Measurements from ENCODE around the gene APOBEC3B.
A peak's percentile ranks its signal among the peaks of the same experiment; 100 is the strongest.
"Not testable (repeated sequence)": the region's sequence is repeated elsewhere in the genome, so short reads cannot be mapped to it uniquely, and the experiment has no call there.

APOBEC3B gene

GRCh38 chr22:38967451-38968450 is 14.4 kb upstream of the APOBEC3B start:
- DNase-seq (ENCODE audit: low spot score), result no peak

GRCh38 chr22:38968801-38969200 is 13.3 kb upstream of the APOBEC3B start:
- no peak for DNase-seq (ENCODE audit: low spot score)

- DNase-seq (ENCODE audit: low spot score), result no peak
Measured at GRCh38 chr22:38970551-38970950, 11.6 kb upstream of the APOBEC3B start.

GRCh38 chr22:38971202-38971601 is 10.9 kb upstream of the APOBEC3B start:
- DNase-seq (ENCODE audit: low spot score), result no peak

- no peak for DNase-seq (ENCODE audit: low spot score)
Measured at GRCh38 chr22:38971791-38972190, 10.4 kb upstream of the APOBEC3B start.

GRCh38 chr22:38972558-38972957 is 9.6 kb upstream of the APOBEC3B start:
- DNase-seq (ENCODE audit: low spot score), result no peak

GRCh38 chr22:38973289-38974169 is 8.6 kb upstream of the APOBEC3B start:
- peak; percentile 65 for DNase-seq (ENCODE audit: low spot score)

DNA sequence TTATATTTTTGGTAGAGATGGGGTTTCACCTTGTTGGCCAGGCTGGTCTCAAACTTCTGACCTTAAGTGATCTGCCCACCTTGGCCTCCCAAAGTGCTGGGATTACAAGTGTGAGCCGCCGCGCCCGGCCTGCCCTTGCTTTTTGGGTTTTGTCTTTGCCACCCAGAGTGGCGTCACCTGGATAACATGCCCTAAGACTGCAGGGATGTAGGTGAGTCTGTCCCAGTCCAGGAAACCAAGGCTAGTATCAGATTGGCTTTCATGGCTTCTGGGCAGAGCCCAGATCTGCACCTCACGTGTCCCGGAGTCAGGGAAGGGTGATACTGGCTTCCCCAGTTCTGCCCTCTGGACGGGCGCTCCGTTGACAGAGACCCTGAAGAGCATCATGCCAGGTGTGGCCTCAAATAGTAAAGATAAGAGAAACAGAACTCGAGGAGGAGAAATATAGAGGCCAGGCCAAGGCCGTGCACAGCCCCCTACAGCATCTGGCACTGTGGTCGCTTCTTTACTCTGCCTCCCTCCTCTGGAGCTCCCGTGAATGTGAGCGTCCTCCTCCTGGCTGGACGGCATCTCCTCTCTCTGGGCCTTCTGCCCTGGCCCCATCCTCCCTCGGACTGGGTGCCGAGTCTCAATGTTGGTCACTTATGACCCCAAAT is 7.8 kb upstream of the APOBEC3B start:
- no peak for DNase-seq (ENCODE audit: low spot score)

GRCh38 chr22:38974826-38975175 is 7.3 kb upstream of the APOBEC3B start:
- DNase-seq (ENCODE audit: low spot score), result no peak

GRCh38 chr22:38977289-38977688 is 4.9 kb upstream of the APOBEC3B start:
- not testable (repeated sequence) for DNase-seq (ENCODE audit: low spot score)

DNA sequence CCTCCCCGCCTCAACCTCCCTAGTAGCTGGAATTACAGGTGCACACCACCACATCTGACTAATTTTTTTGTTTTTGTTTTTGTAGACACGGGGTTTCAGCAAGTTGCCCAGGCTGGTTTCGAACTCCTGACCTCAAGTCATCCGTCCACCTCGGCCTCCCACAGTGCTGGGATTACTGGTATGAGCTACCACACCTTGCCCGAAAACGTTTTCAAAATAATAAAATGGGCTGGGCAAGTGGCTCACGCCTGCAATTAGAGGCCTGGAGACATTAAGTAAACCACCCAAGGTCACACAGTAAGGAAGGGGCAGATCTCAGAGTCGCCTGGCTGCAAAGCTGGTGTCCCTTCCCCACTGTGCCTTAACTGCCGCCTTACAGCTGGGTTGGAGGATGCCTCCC is 1.6 kb upstream of the APOBEC3B start:
- not testable (repeated sequence) for DNase-seq (ENCODE audit: low spot score)

GRCh38 chr22:38981005-38981991 is 849 bp upstream of the APOBEC3B start:
- no peak for DNase-seq (ENCODE audit: low spot score)

DNA sequence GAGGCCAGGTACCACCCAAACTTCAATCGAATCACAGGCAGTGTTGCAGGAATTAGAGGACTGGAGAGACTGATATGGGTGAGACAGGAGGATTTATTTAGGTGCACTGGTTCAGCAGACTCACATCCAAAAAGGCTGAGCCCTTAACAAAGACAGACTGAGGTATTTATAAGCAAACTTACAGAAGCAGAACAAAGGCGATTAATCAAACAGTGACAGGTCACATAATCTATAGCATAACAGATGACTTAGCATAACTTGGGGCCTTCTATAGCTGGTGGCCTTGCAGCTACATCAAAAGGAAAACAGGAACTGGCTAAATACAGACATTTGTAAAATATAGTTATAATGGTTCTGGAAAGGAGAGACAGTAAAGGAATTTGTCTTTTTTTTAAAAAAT is 2.1 kb downstream of the APOBEC3B start:
- DNase-seq (ENCODE audit: low spot score), result no peak

GRCh38 chr22:38984784-38985757 is 2.9 kb downstream of the APOBEC3B start:
- DNase-seq (ENCODE audit: low spot score), result peak; percentile 91

- DNase-seq (ENCODE audit: low spot score), result no peak
Measured at GRCh38 chr22:38986629-38987028, 4.5 kb downstream of the APOBEC3B start.

GRCh38 chr22:38987171-38987895 is 5.2 kb downstream of the APOBEC3B start:
- no peak for DNase-seq (ENCODE audit: low spot score)

- DNase-seq (ENCODE audit: low spot score), result peak; percentile 45
Measured at GRCh38 chr22:38989466-38989865, 7.3 kb downstream of the APOBEC3B start.

- DNase-seq (ENCODE audit: low spot score), result not testable (repeated sequence)
Measured at GRCh38 chr22:38992871-38993371, 10.8 kb downstream of the APOBEC3B start.

DNA sequence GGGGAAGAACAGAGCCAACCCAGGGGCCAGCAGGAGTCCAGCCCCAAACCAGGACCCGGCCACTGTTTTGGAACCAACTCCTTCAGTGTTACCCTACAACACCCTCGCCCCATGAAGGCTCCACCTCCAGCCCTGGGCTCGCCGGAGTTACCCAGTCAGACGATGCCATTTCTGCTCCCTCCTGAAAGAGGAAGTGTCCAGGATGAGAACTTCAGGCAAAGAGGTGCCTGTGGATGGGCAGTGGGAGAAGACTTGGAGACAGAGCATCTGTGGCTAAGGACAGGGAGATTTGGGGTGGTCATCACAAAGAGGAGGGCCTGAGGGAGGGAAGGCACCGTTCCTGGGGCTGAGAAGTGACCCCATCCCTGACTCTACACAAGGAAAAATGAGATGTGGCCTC is 14.0 kb downstream of the APOBEC3B start:
- DNase-seq (ENCODE audit: low spot score), result no peak
